ENCODE data around the gene KLHL13.
"Not testable (repeated sequence)": the region's sequence is repeated elsewhere in the genome, so short reads cannot be mapped to it uniquely, and the experiment has no call there.

The KLHL13 gene

GRCh38 chrX:117992192-117992723, 124.4 kb downstream of the KLHL13 start:
- no peak for DNase-seq

DNA sequence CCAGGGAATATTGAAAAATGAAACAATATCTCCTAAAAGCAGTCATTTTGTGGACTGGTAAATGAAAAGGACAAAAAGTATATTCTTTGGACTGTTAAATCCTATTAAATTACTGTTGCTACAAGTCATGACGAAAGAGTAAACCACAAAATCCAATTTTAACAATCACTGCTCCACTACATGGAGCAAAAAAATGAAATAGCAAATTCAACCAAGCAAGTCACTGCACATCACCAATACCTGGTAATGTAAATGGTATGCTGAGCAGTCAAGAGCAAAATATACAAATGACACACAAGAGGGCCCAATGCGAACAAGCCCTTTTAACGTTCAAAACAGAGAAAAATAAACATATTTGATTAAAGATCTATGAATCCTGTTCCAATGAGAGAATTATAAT, 126.2 kb downstream of the KLHL13 start:
- DNase-seq = no peak

- no peak for DNase-seq
Observed at GRCh38 chrX:117989512-117989911, 127.1 kb downstream of the KLHL13 start.

GRCh38 chrX:117987373-117987772, 129.2 kb downstream of the KLHL13 start:
- no peak for DNase-seq

DNA sequence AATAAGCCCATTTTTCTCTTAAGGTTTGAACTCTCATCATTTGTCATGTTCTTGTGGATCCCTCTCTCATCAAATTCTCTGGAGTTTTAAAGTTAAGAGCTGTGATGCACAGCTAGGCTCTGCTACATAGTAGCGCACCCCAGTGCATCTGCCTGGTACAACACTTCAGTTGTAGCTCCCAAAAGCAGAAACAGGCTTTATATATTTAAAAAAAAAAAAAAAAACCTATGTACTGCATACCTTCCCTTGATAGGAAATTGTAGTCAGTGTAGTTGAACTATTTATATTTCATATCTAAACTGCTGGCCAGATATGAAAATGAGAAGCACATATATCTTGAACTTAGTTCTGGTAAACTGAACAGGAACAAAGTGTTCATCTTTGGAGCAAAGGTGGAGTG, 131.4 kb downstream of the KLHL13 start:
- DNase-seq = no peak

GRCh38 chrX:117982694-117983392, 133.8 kb downstream of the KLHL13 start:
- DNase-seq = no peak

DNA sequence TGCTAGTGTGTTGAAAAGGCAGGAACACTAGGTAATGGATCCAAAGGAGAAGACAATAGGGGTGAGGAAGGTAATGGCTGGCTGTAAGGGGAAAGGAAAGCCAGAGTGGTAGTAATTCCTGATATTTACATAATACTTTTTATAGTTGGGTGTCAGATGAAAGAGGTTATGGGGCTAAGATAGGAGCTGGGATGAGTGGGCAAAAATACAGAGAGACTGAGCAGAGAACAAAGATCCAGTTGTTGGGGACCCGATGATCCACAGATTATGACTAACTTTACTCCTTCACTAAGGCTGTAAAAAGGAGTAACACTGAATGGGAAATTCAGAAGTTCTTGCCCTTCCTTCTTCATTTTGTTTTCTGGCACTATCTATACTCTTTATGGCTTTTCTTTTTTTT, 138.2 kb downstream of the KLHL13 start:
- DNase-seq = no peak

GRCh38 chrX:117977526-117977925, 139.1 kb downstream of the KLHL13 start:
- no peak for DNase-seq

- no peak for DNase-seq
Observed at GRCh38 chrX:117973110-117973807, 143.4 kb downstream of the KLHL13 start.

- no peak for DNase-seq
Observed at GRCh38 chrX:117972711-117973109, 143.9 kb downstream of the KLHL13 start.

- no peak for DNase-seq
Observed at GRCh38 chrX:117969782-117970181, 146.8 kb downstream of the KLHL13 start.

DNA sequence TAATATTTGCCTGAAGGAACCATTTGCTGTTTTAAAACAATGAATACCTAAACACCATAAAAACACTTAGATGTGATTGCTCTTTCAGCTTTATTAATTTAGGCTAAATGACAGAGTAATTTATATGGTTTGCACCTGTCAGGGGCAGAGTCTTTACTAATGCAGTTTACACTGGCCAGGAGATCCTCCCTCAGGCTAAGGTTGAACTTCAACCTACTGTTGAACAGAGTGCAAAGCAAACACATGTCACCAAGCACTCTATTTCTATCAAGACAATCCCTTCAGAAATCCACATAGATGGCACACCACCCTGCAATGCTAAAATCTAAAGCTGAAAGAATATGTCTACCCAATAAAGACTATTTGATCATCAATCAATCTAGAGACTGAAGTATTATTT, 147.3 kb downstream of the KLHL13 start:
- DNase-seq = no peak

DNA sequence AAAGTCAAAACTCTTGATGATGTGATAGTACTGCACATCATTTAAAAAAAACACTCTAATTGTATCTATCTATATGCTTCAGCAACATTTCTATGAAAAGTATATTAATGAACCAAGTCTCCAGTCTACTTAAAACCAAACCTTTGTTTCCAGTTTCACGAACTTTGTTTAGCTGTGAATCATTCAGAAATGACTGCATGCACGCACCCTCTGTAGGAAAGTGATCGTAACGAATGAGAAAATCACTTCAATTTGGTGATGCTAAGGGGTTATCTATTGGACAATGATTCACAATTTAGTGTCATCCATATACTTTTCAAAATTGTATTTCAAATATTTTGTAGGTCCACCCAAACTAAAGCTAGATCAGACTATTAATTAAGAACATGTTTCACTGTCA, 157.6 kb downstream of the KLHL13 start:
- DNase-seq = no peak

DNA sequence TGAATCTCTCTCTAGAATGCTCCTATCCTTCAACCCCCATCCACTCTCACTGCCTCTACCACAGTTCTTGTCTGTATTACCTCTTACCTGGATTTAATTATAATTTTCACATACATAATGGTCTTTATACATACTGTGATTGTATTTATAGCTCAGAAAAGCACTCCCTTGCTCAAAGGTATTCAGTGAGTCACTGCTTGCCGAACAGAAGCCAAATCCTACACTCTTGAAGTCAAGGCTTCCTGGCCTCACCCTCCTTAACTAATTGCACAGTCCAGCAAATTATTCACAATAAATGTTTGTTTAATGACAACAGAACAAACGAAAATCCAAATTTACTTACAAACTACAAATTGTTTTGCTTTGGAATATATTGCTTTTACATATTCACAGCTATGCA, 159.5 kb downstream of the KLHL13 start:
- DNase-seq = no peak

DNA sequence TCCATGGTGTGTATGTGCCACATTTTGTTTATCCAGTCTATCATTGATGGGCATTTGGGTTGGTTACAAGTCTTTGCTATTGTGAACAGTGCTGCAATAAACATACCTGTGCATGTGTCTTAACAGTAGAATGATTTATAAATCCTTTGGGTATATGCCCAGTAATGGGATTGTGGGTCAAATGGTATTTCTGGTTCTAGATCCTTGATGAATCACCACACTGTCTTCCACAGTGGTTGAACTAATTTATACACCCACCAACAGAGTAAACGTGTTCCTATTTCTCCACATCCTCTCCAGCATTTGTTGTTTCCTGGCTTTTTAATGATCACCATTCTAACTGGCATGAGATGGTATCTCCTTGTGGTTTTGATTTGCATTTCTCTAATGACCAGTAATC, 177.3 kb downstream of the KLHL13 start:
- DNase-seq = not testable (repeated sequence)

- DNase-seq = no peak
Observed at GRCh38 chrX:117936118-117936517, 180.5 kb downstream of the KLHL13 start.

GRCh38 chrX:117930116-117930515, 186.5 kb downstream of the KLHL13 start:
- not testable (repeated sequence) for DNase-seq

DNA sequence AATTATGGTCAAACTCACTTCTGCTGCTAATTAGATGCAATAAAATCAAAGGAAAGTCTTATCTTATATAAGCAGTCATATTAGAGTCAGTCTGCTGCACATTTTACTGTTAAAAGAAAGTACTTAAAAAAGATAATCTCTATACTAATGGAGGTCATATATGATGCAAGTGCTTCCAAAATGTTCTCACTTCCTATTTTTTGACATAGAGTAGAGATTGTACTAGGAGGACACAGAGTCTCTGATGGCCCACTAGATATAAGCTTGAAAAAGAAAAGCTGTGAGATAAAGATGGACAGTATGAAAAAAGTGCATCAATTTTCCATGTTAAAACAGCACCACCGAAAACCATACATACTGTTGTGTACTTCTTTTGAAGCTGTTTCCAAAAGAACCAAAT, 196.9 kb downstream of the KLHL13 start:
- no peak for DNase-seq

- no peak for DNase-seq
Observed at GRCh38 chrX:117910216-117910615, 206.4 kb downstream of the KLHL13 start.

- DNase-seq = no peak
Observed at GRCh38 chrX:117898226-117898625, 218.4 kb downstream of the KLHL13 start.

DNA sequence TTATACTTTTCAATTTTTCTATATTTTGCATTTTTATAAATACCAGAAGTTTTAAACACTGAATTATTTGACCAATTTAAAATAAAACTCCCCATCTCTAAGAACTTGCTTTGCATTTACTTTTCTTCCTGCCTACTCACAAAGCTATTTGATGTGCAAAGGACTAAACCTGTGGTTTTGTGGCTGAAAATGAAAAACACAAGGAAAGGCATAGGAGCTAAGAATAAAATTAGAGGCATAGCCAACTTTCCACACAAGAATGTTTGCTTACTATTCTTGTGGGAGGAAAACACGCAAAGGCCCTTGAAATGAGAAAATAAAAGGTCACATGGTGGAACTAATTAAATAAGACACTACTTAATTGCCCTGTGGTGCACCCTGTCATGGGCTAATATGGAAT, 221.2 kb downstream of the KLHL13 start:
- no peak for DNase-seq

DNA sequence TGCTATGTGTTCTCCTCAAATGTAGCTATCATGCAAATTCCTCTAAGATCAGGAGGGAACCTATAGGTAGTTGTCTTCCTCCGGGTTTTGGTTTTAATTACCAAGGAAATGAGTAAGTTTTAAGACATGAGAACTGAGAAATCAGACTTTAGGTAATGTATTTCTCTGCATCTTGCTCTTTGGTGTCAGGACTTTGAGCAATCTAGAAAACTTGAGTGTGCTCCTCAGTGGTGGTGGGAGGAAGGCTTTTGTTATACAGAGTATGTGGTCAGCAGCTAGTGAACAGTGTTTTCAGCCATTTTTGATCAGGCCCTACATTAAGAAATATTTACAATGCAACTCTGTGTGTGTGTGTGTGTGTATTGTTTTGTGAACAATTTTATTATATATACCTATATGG, 224.1 kb downstream of the KLHL13 start:
- DNase-seq = no peak

- no peak for DNase-seq
Observed at GRCh38 chrX:117871796-117872195, 244.8 kb downstream of the KLHL13 start.

- no peak for DNase-seq
Observed at GRCh38 chrX:117860517-117860916, 256.1 kb downstream of the KLHL13 start.
